ENCODE results near the gene SLC9C1.

Gene SLC9C1

GRCh38 chr3:112116748-112117186 lies 177.2 kb downstream of the SLC9C1 start:
- H3K36me3 ChIP-seq (ENCODE audit: control insufficient read depth, insufficient read depth, low read length), result peaks cover 5% of the 10 kb centered on the region
- H3K4me3 ChIP-seq (replicated peaks; ENCODE audit: low read depth, low read length), result peak overlapping the region; percentile 36
- H3K27me3 ChIP-seq (replicated peaks; ENCODE audit: control insufficient read depth, insufficient read depth, low read length), result no peaks in the 10 kb centered on the region
- TF ChIP-seq, protein P1, sequence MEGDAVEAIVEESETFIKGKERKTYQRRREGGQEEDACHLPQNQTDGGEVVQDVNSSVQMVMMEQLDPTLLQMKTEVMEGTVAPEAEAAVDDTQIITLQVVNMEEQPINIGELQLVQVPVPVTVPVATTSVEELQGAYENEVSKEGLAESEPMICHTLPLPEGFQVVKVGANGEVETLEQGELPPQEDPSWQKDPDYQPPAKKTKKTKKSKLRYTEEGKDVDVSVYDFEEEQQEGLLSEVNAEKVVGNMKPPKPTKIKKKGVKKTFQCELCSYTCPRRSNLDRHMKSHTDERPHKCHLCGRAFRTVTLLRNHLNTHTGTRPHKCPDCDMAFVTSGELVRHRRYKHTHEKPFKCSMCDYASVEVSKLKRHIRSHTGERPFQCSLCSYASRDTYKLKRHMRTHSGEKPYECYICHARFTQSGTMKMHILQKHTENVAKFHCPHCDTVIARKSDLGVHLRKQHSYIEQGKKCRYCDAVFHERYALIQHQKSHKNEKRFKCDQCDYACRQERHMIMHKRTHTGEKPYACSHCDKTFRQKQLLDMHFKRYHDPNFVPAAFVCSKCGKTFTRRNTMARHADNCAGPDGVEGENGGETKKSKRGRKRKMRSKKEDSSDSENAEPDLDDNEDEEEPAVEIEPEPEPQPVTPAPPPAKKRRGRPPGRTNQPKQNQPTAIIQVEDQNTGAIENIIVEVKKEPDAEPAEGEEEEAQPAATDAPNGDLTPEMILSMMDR (IDR thresholded peaks at IDR 0.05; ENCODE audit: insufficient read depth, low read length, poor library complexity, severe bottlenecking), result no peak
- no peak for DNase-seq (ENCODE audit: extremely low read depth, insufficient read length)

GRCh38 chr3:112115806-112116383 lies 178.1 kb downstream of the SLC9C1 start:
- TF ChIP-seq, protein P1 (IDR thresholded peaks at IDR 0.05; ENCODE audit: insufficient read depth, low read length, poor library complexity, severe bottlenecking), result no peak
- Histone ChIP-seq H3K36me3 (ENCODE audit: control insufficient read depth, insufficient read depth, low read length) (no peaks in the 10 kb centered on the region), H3K27me3 (replicated peaks; ENCODE audit: control insufficient read depth, insufficient read depth, low read length) (no peaks in the 10 kb centered on the region), H3K4me3 (replicated peaks; ENCODE audit: low read depth, low read length) (peak overlapping the region; percentile 32; the same call in 1 of the 2 replicates)
- no peak for DNase-seq (ENCODE audit: extremely low read depth, insufficient read length)

- H3K27me3 ChIP-seq (replicated peaks; ENCODE audit: control insufficient read depth, insufficient read depth, low read length), result no peaks in the 10 kb centered on the region
- DNase-seq (ENCODE audit: extremely low read depth, insufficient read length), result peak; percentile 69
- TF ChIP-seq, protein P1 (IDR thresholded peaks at IDR 0.05; ENCODE audit: insufficient read depth, low read length, poor library complexity, severe bottlenecking), result no peak
- no peak overlapping the region; the same call in 1 of the 2 replicates for H3K4me3 ChIP-seq (replicated peaks; ENCODE audit: low read depth, low read length)
- no peaks in the 10 kb centered on the region for H3K36me3 ChIP-seq (ENCODE audit: control insufficient read depth, insufficient read depth, low read length)
Observed at GRCh38 chr3:112115161-112115739, 178.8 kb downstream of the SLC9C1 start.

DNA sequence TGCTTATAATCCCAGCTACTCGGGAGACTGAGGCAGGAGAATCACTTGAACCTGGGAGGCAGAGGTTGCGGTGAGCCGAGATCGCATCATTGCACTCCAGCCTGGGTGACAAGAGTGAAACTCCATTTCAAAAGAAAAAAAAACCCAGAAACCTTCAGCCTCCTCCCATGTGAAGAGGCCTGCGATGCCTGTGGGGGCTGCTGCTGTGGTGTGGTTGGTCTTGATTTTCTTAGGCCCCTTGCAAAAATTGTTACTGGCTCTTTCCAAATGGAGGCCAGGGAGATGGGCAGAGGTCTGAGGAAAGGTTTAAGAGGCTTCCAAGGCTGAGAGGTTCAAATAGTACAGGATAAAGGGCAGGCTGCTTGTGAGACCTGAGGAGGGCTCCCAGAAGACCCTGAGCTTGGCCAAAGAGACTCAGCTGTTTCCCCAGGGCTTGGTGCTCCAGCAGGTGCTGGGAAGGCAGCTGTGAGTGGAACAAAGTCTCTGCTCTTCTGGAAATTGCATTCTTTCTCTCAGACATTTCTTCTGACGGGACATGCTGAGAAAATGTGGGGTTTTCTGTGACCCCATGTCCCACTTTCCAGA lies 179.3 kb downstream of the SLC9C1 start:
- Histone ChIP-seq H3K36me3 (ENCODE audit: control insufficient read depth, insufficient read depth, low read length) (no peaks in the 10 kb centered on the region), H3K4me3 (replicated peaks; ENCODE audit: low read depth, low read length) (no peak overlapping the region), H3K27me3 (replicated peaks; ENCODE audit: control insufficient read depth, insufficient read depth, low read length) (no peaks in the 10 kb centered on the region)
- DNase-seq (ENCODE audit: extremely low read depth, insufficient read length), result peak; percentile 62
- TF ChIP-seq, protein P1 (IDR thresholded peaks at IDR 0.05; ENCODE audit: insufficient read depth, low read length, poor library complexity, severe bottlenecking), result no peak

DNA sequence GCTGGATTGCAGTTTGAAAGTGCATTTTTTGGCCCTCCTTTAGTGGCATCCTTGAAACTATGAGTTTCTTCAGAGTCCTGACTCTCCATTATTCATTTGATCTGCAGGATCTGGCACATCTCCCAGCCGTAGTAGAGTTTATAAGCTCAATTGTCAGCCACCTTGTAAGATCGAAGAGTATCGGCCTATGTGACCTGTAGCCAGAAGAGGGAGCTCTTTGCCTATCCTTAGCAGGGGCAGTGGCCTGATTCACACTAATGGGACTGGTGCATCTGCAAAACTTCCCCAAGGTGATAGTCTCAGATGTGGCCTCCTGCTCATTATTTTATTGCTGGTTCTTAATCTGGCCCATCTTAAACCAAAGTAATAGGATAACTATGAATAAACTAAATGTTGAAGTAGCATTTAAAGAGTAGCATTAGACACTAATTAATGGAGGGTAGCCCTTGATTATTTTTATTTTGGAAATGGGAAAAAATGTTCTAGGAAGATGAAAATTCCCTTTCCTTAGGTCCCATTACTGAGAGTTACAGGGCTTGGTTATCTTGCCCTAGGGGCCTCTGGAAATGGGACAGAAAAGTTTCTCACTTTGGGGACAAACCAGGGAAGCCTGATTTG lies 182.1 kb downstream of the SLC9C1 start:
- DNase-seq (ENCODE audit: extremely low read depth, insufficient read length), result peak; percentile 61
- Histone ChIP-seq H3K27me3 (replicated peaks; ENCODE audit: control insufficient read depth, insufficient read depth, low read length) (no peaks in the 10 kb centered on the region), H3K36me3 (ENCODE audit: control insufficient read depth, insufficient read depth, low read length) (no peaks in the 10 kb centered on the region), H3K4me3 (replicated peaks; ENCODE audit: low read depth, low read length) (no peak overlapping the region)
- TF ChIP-seq, protein P1 (IDR thresholded peaks at IDR 0.05; ENCODE audit: insufficient read depth, low read length, poor library complexity, severe bottlenecking), result peak; percentile 85

Measured in GM06990 (cell line).